Measurements from ENCODE around the gene WDFY3. TPM values are rescaled to one million over a fixed set of nuclear protein-coding genes. Genes with fewer than 3 reads are reported as not detected.

Gene WDFY3
- polyA plus RNA-seq, 1 of the 3 experiments (the other 2 are of a cell fraction) = 13.8 TPM

DNA sequence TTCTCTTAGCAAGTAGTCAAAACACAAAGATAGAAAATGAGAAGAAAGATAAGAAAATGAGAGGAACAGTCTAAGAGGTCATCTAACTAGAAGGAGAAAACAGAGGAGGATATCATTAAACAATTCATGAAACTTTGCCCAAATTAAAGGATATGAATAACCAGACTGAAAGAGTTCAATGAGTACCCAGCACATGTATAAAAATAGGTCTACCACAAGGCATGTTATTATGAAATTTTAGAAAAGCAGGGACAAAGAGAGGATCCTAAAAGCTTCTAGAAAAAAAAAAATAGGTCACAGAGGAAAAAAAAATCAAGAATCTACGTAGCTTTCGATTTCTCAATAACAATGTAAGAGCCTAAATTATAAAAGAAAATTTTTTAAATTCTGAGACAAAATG lies 118.5 kb downstream of the WDFY3 start:
- ChIA-PET POLR2A (no interaction called here), CTCF (interaction anchor here (0.8 to 1.3 kb wide), 2 partner anchors 12 to 98 kb away, joined by 4 to 5 read pairs; no protein-coding TSS in a partner anchor)
- Histone ChIP-seq H3K36me3 (replicated peaks in 1 of 2; ENCODE audit: control insufficient read depth in 1 of 2, insufficient read depth in 2 of 2, low read length in 1 of 2) (peaks cover 30 to 35% of the 10 kb centered on the region in 2 experiments), H3K27me3 (ENCODE audit: insufficient read depth) (no peaks in the 10 kb centered on the region), H3K9me3 (no peaks in the 10 kb centered on the region), H2AFZ (ENCODE audit: low read depth) (no peak overlapping the region), H3K9ac (no peak overlapping the region), H4K20me1 (ENCODE audit: insufficient read depth) (no peaks in the 10 kb centered on the region; the same call in 1 of the 2 replicates), H3K9me2 (no peaks in the 10 kb centered on the region), H3K4me1 (ENCODE audit: control insufficient read depth in 1 of 2, insufficient read depth in 2 of 2, low read depth in 1 of 2, low read length in 1 of 2) (no peaks in the 10 kb centered on the region), H3K27ac (ENCODE audit: low read depth in 2 of 2, low read length in 1 of 2) (no peak overlapping the region), H3K4me3 (ENCODE audit: low read depth in 2 of 2, low read length in 1 of 2) (no peak overlapping the region), H3K4me2 (no peak overlapping the region), H3K79me2 (ENCODE audit: insufficient read depth) (0 out of 2 replicates have a peak, but pooled peaks cover 6% of the 10 kb centered on the region), H3F3A (replicated peaks; ENCODE audit: insufficient read depth) (no peaks in the 10 kb centered on the region)
- TF ChIP-seq MEF2A (IDR thresholded peaks at IDR 0.05; ENCODE audit: borderline replicate concordance, low read depth) (no peak), JUND (IDR thresholded peaks at IDR 0.05) (no peak), POLR2AphosphoS5 (IDR thresholded peaks at IDR 0.05; ENCODE audit: low read depth, low read length) (no peak), TCF12 (IDR thresholded peaks at IDR 0.05) (no peak), TEAD4 (IDR thresholded peaks at IDR 0.05; ENCODE audit: borderline replicate concordance, insufficient read depth) (no peak), REST (IDR thresholded peaks at IDR 0.05; ENCODE audit: low read depth, low read length) (no peak), TAF1 (IDR thresholded peaks at IDR 0.05; ENCODE audit: borderline replicate concordance, low read depth, low read length) (no peak), NRF1 (IDR thresholded peaks at IDR 0.05; ENCODE audit: low read depth, low read length) (no peak), ZBTB33 (IDR thresholded peaks at IDR 0.05; ENCODE audit: borderline replicate concordance, low read depth) (no peak), ELF1 (IDR thresholded peaks at IDR 0.05) (no peak), GATA2 (CRISPR knock-in tag; IDR thresholded peaks at IDR 0.05) (no peak), FOSL2 (IDR thresholded peaks at IDR 0.05; ENCODE audit: borderline replicate concordance, low read depth) (no peak), GABPA (IDR thresholded peaks at IDR 0.05; ENCODE audit: low read depth) (no peak), MXI1 (IDR thresholded peaks at IDR 0.05; ENCODE audit: low read depth, low read length) (no peak), EP300 (IDR thresholded peaks at IDR 0.05; ENCODE audit: borderline replicate concordance in 1 of 2, low read depth in 1 of 2, low read length in 1 of 2) (no peak), CHD2 (IDR thresholded peaks at IDR 0.05; ENCODE audit: low read length, partially characterized antibody) (no peak), RCOR1 (IDR thresholded peaks at IDR 0.05; ENCODE audit: low read length) (no peak)
- TF ChIP-seq, protein P1, sequence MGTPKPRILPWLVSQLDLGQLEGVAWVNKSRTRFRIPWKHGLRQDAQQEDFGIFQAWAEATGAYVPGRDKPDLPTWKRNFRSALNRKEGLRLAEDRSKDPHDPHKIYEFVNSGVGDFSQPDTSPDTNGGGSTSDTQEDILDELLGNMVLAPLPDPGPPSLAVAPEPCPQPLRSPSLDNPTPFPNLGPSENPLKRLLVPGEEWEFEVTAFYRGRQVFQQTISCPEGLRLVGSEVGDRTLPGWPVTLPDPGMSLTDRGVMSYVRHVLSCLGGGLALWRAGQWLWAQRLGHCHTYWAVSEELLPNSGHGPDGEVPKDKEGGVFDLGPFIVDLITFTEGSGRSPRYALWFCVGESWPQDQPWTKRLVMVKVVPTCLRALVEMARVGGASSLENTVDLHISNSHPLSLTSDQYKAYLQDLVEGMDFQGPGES (IDR thresholded peaks at IDR 0.05; ENCODE audit: low read depth, low read length) = no peak
- TF ChIP-seq, protein P2, sequence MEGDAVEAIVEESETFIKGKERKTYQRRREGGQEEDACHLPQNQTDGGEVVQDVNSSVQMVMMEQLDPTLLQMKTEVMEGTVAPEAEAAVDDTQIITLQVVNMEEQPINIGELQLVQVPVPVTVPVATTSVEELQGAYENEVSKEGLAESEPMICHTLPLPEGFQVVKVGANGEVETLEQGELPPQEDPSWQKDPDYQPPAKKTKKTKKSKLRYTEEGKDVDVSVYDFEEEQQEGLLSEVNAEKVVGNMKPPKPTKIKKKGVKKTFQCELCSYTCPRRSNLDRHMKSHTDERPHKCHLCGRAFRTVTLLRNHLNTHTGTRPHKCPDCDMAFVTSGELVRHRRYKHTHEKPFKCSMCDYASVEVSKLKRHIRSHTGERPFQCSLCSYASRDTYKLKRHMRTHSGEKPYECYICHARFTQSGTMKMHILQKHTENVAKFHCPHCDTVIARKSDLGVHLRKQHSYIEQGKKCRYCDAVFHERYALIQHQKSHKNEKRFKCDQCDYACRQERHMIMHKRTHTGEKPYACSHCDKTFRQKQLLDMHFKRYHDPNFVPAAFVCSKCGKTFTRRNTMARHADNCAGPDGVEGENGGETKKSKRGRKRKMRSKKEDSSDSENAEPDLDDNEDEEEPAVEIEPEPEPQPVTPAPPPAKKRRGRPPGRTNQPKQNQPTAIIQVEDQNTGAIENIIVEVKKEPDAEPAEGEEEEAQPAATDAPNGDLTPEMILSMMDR (IDR thresholded peaks at IDR 0.05) = no peak
- WGBS (ENCODE audit: low lambda C conversion rate) = 95% methylated on average over 2 of the region's 2 CpGs
- no peak for DNase-seq

Data from SK-N-SH (cell line).